Kidney (tissue), 14 donors: ENCODE results near the gene ADGRD1. TPM values are rescaled to one million over a fixed set of nuclear protein-coding genes. Genes with fewer than 3 reads are reported as not detected.
A peak's percentile ranks its signal among the peaks of the same experiment; 100 is the strongest.

Experiments
- DNase-seq, 5 donors: peaks; one replicate each; pipeline ENCODE4 v3.0.0-alpha.2; 2013 to 2020
- FAIRE-seq: peaks from 2 replicates; lab custom pipeline; 2012; peaks lifted over from hg19 to GRCh38; lab: Jason Lieb, UNC
- H3K27ac ChIP-seq, 2 donors: one replicate each; pipeline ENCODE4 v1.7.0; 2013; ENCODE audit warnings: low read depth in 2 of 2, low read length in 2 of 2, inconsistent platforms in 1 of 2
- H3K27me3 ChIP-seq: one replicate; pipeline ENCODE4 v1.7.1; 2013; ENCODE audit warnings: low read length, inconsistent platforms; ENCODE audit not compliant: control insufficient read depth, insufficient read depth
- H3K36me3 ChIP-seq, 3 donors: one replicate each; pipeline versions ENCODE4 v1.7.0 to v1.7.1; 2013; ENCODE audit warnings: low read length in 3 of 3, control low read depth in 1 of 3, inconsistent platforms in 1 of 3; ENCODE audit not compliant: insufficient read depth in 3 of 3, control insufficient read depth in 2 of 3
- H3K4me1 ChIP-seq, 3 donors: one replicate each; pipeline versions ENCODE4 v1.7.0 to v1.7.1; 2013; ENCODE audit warnings: low read length in 3 of 3, inconsistent platforms in 1 of 3, low read depth in 1 of 3; ENCODE audit not compliant: control insufficient read depth in 2 of 3, insufficient read depth in 2 of 3
- H3K4me3 ChIP-seq, 3 donors: one replicate each; pipeline versions ENCODE4 v1.7.0 to v1.8.1; 2013; ENCODE audit warnings: low read length in 3 of 3, control low read depth in 1 of 3, inconsistent platforms in 1 of 3
- H3K9ac ChIP-seq, 3 donors: one replicate each; pipeline versions ENCODE4 v1.7.0 to v1.7.1; 2013; ENCODE audit warnings: low read length in 3 of 3, control low read depth in 1 of 3, inconsistent platforms in 1 of 3
- H3K9me3 ChIP-seq, 3 donors: one replicate each; pipeline versions ENCODE4 v1.7.0 to v1.7.1; 2013; ENCODE audit warnings: low read length in 3 of 3, control low read depth in 1 of 3, inconsistent platforms in 1 of 3; ENCODE audit not compliant: control insufficient read depth in 2 of 3, insufficient read depth in 1 of 3
- intact Hi-C: fragments of 100-400 bp; cut with DNase I; formaldehyde crosslinking; loops from one replicate; pipeline ENCODE4 v1.11.1; 2022
- polyA plus RNA-seq: library from polyadenylated mRNA; stranded (reverse); fragments of 350-450 nt; fragmentation: Illumina TruSeq; extraction: RNeasy Lipid Tissue Mini Kit (QIAGEN cat#74804); gene quantifications from one replicate; pipeline ENCODE4 v1.2.3, GENCODE V29; 2014; ENCODE audit warnings: low read depth, low replicate concordance; ENCODE audit not compliant: insufficient read depth
- total RNA-seq: library from RNA; stranded (reverse); fragmentation: NEBNext Ultra II Directional; extraction: Animal tissue kit (Norgen Biotek cat#: 25700); gene quantifications from one replicate; pipeline ENCODE4 v1.2.1, GENCODE V29; 2021
- TF ChIP-seq, protein P1 (sequence below): IDR thresholded peaks from 3 replicates; pipeline ENCODE4 v1.5.1; 2012; ENCODE audit warnings: mild to moderate bottlenecking, moderate library complexity, borderline replicate concordance; ENCODE audit not compliant: insufficient read depth; ENCODE audit errors: extremely low read depth
- donor health status: control.
- donor health status: control.
- donor health status: control.
- donor health status: control.
- donor health status: control.
- donor health status: DM: yes; HTN: yes; CAD: no.
- donor health status: Normal renal cell carcinoma (clear cell type).

The ADGRD1 gene
- total and polyA plus RNA-seq, 2 donors from 2014 or later: 1.7 to 6.7 TPM

DNA sequence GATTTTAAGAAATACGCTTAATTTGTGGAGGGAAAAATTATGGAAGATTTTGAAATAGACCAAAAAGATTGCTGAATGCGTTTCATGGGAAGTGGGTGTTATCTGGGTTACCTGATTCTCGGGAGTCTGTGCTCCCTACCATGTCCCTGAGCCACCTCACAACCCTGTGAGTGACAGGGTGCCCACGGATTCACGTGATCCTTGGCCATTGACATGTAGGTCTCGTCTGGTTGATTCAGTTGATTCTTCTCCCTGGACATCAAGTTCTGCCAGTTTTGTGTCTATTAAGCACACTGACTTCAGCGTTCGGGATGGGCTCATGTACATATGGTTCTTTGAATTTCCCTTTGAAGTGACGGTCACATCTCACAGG, 101.4 kb downstream of the ADGRD1 start:
- DNase-seq: no peak
- Histone ChIP-seq H3K9me3 (no peaks in the 10 kb centered on the region), H3K4me1 (no peaks in the 10 kb centered on the region), H3K4me3 (no peak overlapping the region), H3K27ac (no peak overlapping the region), H3K36me3 (no peaks in the 10 kb centered on the region), H3K27me3 (no peaks in the 10 kb centered on the region), H3K9ac (no peak overlapping the region)
- no peak for FAIRE-seq
- TF ChIP-seq, protein P1, sequence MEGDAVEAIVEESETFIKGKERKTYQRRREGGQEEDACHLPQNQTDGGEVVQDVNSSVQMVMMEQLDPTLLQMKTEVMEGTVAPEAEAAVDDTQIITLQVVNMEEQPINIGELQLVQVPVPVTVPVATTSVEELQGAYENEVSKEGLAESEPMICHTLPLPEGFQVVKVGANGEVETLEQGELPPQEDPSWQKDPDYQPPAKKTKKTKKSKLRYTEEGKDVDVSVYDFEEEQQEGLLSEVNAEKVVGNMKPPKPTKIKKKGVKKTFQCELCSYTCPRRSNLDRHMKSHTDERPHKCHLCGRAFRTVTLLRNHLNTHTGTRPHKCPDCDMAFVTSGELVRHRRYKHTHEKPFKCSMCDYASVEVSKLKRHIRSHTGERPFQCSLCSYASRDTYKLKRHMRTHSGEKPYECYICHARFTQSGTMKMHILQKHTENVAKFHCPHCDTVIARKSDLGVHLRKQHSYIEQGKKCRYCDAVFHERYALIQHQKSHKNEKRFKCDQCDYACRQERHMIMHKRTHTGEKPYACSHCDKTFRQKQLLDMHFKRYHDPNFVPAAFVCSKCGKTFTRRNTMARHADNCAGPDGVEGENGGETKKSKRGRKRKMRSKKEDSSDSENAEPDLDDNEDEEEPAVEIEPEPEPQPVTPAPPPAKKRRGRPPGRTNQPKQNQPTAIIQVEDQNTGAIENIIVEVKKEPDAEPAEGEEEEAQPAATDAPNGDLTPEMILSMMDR: no peak
- intact Hi-C loops: no loop called here

DNA sequence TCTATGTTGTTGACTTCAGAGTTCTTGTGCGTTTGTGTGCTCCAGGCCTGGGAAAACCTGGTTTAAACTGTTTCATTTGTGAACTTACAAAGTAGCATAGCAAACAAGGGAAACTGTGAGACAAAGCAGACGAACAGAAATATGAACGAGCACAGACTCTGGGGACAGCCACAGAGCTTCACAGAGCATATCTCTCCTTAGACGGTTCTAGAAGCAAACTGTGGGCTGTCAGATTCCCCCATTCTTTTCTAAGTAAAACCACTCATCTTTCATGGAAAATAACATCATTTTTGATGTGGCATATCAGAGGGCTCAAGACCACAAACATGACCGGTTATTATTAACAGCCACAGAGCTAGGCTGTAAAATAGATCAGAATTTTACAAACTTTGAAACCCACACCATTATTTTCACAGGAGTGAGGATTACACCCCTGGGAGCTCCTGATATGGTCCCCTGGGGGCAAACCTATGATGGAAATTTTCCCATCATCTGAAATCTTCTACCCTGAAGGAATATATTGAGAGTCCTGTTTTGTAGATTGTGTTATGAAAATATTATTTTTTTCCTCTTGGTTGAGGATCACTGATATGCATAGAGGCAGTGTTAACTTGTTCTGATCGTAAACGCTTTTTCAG, 102.0 kb downstream of the ADGRD1 start:
- DNase-seq (no peak), FAIRE-seq (no peak)
- H3K4me1 ChIP-seq: no peaks in the 10 kb centered on the region
- no peak overlapping the region for H3K27ac ChIP-seq
- H3K9me3 ChIP-seq: no peaks in the 10 kb centered on the region
- H3K36me3 ChIP-seq: no peaks in the 10 kb centered on the region
- H3K27me3 ChIP-seq: no peaks in the 10 kb centered on the region
- H3K9ac ChIP-seq: no peak overlapping the region
- TF ChIP-seq, protein P1: no peak
- no peak overlapping the region for H3K4me3 ChIP-seq
- intact Hi-C loops: no loop called here

DNA sequence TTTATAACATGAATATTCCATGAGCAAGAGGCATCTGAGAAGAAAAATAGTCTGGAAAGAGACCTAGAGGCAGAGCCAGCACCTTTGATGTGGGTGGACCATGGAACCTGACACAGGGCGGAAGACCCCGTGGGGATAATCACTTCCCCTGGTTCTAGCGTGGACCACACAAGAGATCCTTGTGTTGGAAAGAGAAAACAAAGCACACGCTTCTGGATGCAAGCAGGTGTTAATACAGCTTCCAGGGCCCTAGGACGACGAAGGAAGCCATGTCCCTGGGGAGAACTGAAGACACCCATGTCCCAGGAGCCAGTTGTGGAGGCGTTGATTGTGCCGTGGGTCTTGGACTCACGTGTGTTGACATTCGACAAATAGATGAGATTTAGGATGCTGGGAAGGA, 102.9 kb downstream of the ADGRD1 start:
- no peaks in the 10 kb centered on the region for H3K27me3 ChIP-seq
- TF ChIP-seq, protein P1: no peak
- intact Hi-C loops: no loop called here

More for the DNA sequence above, 102.9 kb downstream of the ADGRD1 start:
- no peak overlapping the region for H3K27ac ChIP-seq
- H3K9ac ChIP-seq: no peak overlapping the region
- DNase-seq (peak in 2 of 5 donors; percentile 7 to 35), FAIRE-seq (no peak)
- no peak overlapping the region for H3K4me3 ChIP-seq
- H3K36me3 ChIP-seq: no peaks in the 10 kb centered on the region
- H3K9me3 ChIP-seq: no peaks in the 10 kb centered on the region
- H3K4me1 ChIP-seq: no peaks in the 10 kb centered on the region
